Right atrium auricular region (tissue), 2 donors: ENCODE measurements around the gene GABBR2. TPM values are rescaled to one million over a fixed set of nuclear protein-coding genes. Genes with fewer than 3 reads are reported as not detected.

ENCODE experiments used
- DNase-seq: peaks from one replicate; pipeline ENCODE4 v3.0.0-alpha.2; 2019; ENCODE audit warnings: low spot score
- H3K27ac ChIP-seq, 2 donors: fragments of 200-600 bp; sonication (generic); 1 replicate in 1 of 2; 2 replicates in 1 of 2; pipeline ENCODE4 v1.5.1; 2016 to 2019
- H3K27me3 ChIP-seq, 2 donors: fragments of 200-600 bp; sonication (generic); one replicate each; pipeline versions ENCODE4 v1.5.1 to v1.6.0; 2017 to 2019
- H3K36me3 ChIP-seq: fragments of 200-600 bp; sonication (generic); one replicate; pipeline ENCODE4 v1.5.1; 2016
- H3K4me1 ChIP-seq, 2 donors: fragments of 200-600 bp; sonication (generic); one replicate each; pipeline versions ENCODE4 v1.5.1 to v1.6.0; 2017 to 2019
- H3K4me3 ChIP-seq, 2 donors: fragments of 200-600 bp; sonication (generic); 1 replicate in 1 of 2; 2 replicates in 1 of 2; pipeline ENCODE4 v1.5.1; 2017 to 2019; ENCODE audit warnings: mild to moderate bottlenecking in 1 of 2, moderate library complexity in 1 of 2
- H3K9me3 ChIP-seq, 2 donors: fragments of 200-600 bp; sonication (generic); one replicate each; pipeline ENCODE4 v1.5.1; 2019
- total RNA-seq, 2 donors: library from RNA; depleted of rRNA; stranded (reverse); fragments of >200 nt; gene quantifications; one replicate each; pipeline ENCODE4 v1.1.0, GENCODE V29; 2016
- TF ChIP-seq, protein P1 (sequence below), 2 donors: fragments of 200-600 bp; sonication (generic); IDR thresholded peaks; one replicate each; pipeline ENCODE4 v1.5.1; 2019; ENCODE audit warnings: antibody characterized with exemption in 2 of 2

GABBR2 gene
- total RNA-seq, 2 donors from 2014 or later: 0.22 TPM; not detected in 1

DNA sequence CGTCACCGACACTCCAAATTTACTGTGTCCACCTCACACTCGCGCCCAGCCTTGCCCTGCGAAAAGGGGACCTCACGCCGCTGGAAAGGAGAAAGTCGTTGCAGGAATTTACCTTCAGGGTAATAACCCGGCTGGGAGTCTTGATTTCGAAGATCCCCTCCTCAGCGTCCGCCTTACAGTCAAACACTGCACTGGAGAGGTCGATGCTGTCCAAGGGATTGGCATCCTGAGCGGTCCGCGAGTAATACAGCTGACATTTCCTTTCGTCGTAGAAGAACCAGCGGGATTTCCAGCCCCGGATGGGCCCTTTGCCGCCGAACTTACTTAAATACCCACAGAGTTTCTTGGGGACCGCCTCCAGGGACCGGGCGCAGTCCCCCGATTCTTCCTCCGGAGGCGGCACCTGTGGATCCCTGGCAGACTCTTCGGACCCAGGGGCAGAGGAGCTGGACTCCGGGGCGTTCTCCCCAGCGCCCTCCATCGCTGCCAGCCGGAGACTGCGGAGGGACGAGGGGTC lies 453.6 kb downstream of the GABBR2 start:
- DNase-seq: no peak
- H3K4me1 ChIP-seq: peaks cover 0 to 29% of the 10 kb centered on the region in 2 donors
- TF ChIP-seq, protein P1, sequence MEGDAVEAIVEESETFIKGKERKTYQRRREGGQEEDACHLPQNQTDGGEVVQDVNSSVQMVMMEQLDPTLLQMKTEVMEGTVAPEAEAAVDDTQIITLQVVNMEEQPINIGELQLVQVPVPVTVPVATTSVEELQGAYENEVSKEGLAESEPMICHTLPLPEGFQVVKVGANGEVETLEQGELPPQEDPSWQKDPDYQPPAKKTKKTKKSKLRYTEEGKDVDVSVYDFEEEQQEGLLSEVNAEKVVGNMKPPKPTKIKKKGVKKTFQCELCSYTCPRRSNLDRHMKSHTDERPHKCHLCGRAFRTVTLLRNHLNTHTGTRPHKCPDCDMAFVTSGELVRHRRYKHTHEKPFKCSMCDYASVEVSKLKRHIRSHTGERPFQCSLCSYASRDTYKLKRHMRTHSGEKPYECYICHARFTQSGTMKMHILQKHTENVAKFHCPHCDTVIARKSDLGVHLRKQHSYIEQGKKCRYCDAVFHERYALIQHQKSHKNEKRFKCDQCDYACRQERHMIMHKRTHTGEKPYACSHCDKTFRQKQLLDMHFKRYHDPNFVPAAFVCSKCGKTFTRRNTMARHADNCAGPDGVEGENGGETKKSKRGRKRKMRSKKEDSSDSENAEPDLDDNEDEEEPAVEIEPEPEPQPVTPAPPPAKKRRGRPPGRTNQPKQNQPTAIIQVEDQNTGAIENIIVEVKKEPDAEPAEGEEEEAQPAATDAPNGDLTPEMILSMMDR (IDR thresholded peaks at IDR 0.05): no peak

GRCh38 chr9:98254228-98255060 lies 454.3 kb downstream of the GABBR2 start:
- DNase-seq: no peak
- H3K4me1 ChIP-seq: peaks cover 0 to 29% of the 10 kb centered on the region in 2 donors
- TF ChIP-seq, protein P1 (IDR thresholded peaks at IDR 0.05): no peak
- no peaks in the 10 kb centered on the region for H3K27me3 ChIP-seq
- H3K9me3 ChIP-seq: no peaks in the 10 kb centered on the region
- H3K27ac ChIP-seq: peak overlapping the region; percentile 92 to 93
- peak overlapping the region; percentile 74 to 80 for H3K4me3 ChIP-seq
- H3K36me3 ChIP-seq: no peaks in the 10 kb centered on the region

More for the DNA sequence above, 453.6 kb downstream of the GABBR2 start:
- Histone ChIP-seq H3K4me3 (peak overlapping the region; percentile 74 to 80), H3K9me3 (no peaks in the 10 kb centered on the region), H3K27me3 (no peaks in the 10 kb centered on the region), H3K36me3 (no peaks in the 10 kb centered on the region), H3K27ac (peak overlapping the region; percentile 92 to 93)

- DNase-seq: no peak
- no peaks in the 10 kb centered on the region for H3K36me3 ChIP-seq
- H3K27me3 ChIP-seq: no peaks in the 10 kb centered on the region
- H3K27ac ChIP-seq: no peak overlapping the region
- no peak overlapping the region for H3K4me3 ChIP-seq
- H3K4me1 ChIP-seq: peaks cover 0 to 33% of the 10 kb centered on the region in 2 donors
- TF ChIP-seq, protein P1 (IDR thresholded peaks at IDR 0.05): no peak
- H3K9me3 ChIP-seq: no peaks in the 10 kb centered on the region
Measured at GRCh38 chr9:98253565-98253964, 455.2 kb downstream of the GABBR2 start.

DNA sequence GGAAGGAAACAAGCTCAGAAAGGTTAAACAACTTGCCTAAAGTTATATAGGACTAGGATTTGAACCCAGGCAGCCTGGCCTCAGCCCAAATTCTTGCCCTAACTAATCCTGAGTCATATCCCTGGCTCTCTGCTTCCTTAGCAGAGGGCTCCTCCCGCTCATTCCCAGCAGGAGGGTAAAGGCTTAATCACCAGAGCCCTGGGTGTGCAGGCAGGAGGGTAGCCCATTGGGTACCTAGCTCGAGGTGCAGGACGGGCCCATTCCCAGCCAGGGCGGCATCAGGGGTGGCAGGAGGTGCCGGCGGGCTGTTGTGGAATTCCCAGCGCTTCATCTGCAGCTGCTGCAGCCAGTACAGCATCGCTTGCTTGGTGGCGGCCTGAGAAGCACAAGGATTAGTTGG lies 457.2 kb downstream of the GABBR2 start:
- TF ChIP-seq, protein P1 (IDR thresholded peaks at IDR 0.05): no peak
- H3K4me1 ChIP-seq: peaks cover 0 to 33% of the 10 kb centered on the region in 2 donors
- no peak overlapping the region for H3K4me3 ChIP-seq
- no peaks in the 10 kb centered on the region for H3K36me3 ChIP-seq
- DNase-seq: no peak
- H3K27me3 ChIP-seq: no peaks in the 10 kb centered on the region
- H3K9me3 ChIP-seq: no peaks in the 10 kb centered on the region
- no peak overlapping the region for H3K27ac ChIP-seq

GRCh38 chr9:98249771-98250170 lies 459.0 kb downstream of the GABBR2 start:
- H3K36me3 ChIP-seq: no peaks in the 10 kb centered on the region
- no peak overlapping the region for H3K4me3 ChIP-seq
- H3K27ac ChIP-seq: peak overlapping the region; percentile 0 to 11
- TF ChIP-seq, protein P1 (IDR thresholded peaks at IDR 0.05): no peak
- H3K4me1 ChIP-seq: peaks cover 0 to 30% of the 10 kb centered on the region in 2 donors
- no peaks in the 10 kb centered on the region for H3K27me3 ChIP-seq
- no peaks in the 10 kb centered on the region for H3K9me3 ChIP-seq
- DNase-seq: no peak
